ENCODE measurements around the gene FSHB. TPM values are rescaled to one million over a fixed set of nuclear protein-coding genes. Genes with fewer than 3 reads are reported as not detected.

FSHB gene
- total RNA-seq, 4 donors from 2014 or later = not detected

- no peaks in the 10 kb centered on the region for H3K4me1 ChIP-seq
- intact Hi-C loops (cut with DNase I; ENCODE audit: low total_unique reads) = no loop called here
- no peak overlapping the region for H3K4me3 ChIP-seq
- TF ChIP-seq POLR2A (IDR thresholded peaks at IDR 0.05) = no peak
- TF ChIP-seq CTCF (IDR thresholded peaks at IDR 0.05) = no peak
- no peak for TF ChIP-seq POLR2AphosphoS5 (IDR thresholded peaks at IDR 0.05)
- TF ChIP-seq EP300 (IDR thresholded peaks at IDR 0.05; ENCODE audit: low read depth) = no peak
- H3K9me3 ChIP-seq = no peaks in the 10 kb centered on the region
- no peak for DNase-seq
- WGBS, 2 donors (ENCODE audit: low coverage in 1 of 2) = 42 to 74% methylated on average over 3 to 7 of the region's 7 CpGs
- H3K36me3 ChIP-seq = no peaks in the 10 kb centered on the region
- in situ Hi-C loops (cut with MboI; ENCODE audit: low pct_ligation_motif_present in 1 of 4, low pct_unique_long_range_greater_than_20kb in 1 of 4, low sequenced_read_pairs in 3 of 4) = no loop called here
- H3K27me3 ChIP-seq = no peaks in the 10 kb centered on the region
- no peak overlapping the region for H3K27ac ChIP-seq
These were observed 50.9 kb downstream of the FSHB start for GRCh38 chr11:30281476-30282288.

- Histone ChIP-seq H3K9me3 (no peaks in the 10 kb centered on the region), H3K27ac (no peak overlapping the region), H3K27me3 (no peaks in the 10 kb centered on the region), H3K36me3 (no peaks in the 10 kb centered on the region), H3K4me3 (no peak overlapping the region), H3K4me1 (no peaks in the 10 kb centered on the region)
- DNase-seq = peak; percentile 18
- in situ Hi-C loops (cut with MboI; ENCODE audit: low pct_ligation_motif_present in 1 of 4, low pct_unique_long_range_greater_than_20kb in 1 of 4, low sequenced_read_pairs in 3 of 4) (no loop called here), intact Hi-C loops (cut with DNase I; ENCODE audit: low total_unique reads) (no loop called here)
- TF ChIP-seq POLR2AphosphoS5 (IDR thresholded peaks at IDR 0.05) (no peak), CTCF (IDR thresholded peaks at IDR 0.05) (no peak), POLR2A (IDR thresholded peaks at IDR 0.05) (no peak), EP300 (IDR thresholded peaks at IDR 0.05; ENCODE audit: low read depth) (no peak)
- 65% methylated on average over 3 of the region's 3 CpGs; no CpG with 5 or more reads in 1 of the 2 donors for WGBS, 2 donors (ENCODE audit: low coverage in 1 of 2)
These were observed 51.4 kb downstream of the FSHB start for GRCh38 chr11:30282289-30282631.

Other genes starting within 250 kb of the FSHB start
- gene KCNA4, start 214.0 kb upstream of the FSHB start, total RNA-seq = not detected
- gene ARL14EP, start 92.1 kb downstream of the FSHB start, total RNA-seq = 10 to 100 TPM in 3 of 4 donors, 1 to 10 TPM in 1; 7.9 to 24.7 (median 16.0) TPM